ENCODE measurements around the gene CCDC192.

- TF ChIP-seq MAFK (IDR thresholded peaks at IDR 0.05; ENCODE audit: low read depth, low read length) (no peak), CTCF (conservative IDR thresholded peaks at IDR 0.05; ENCODE audit: low read depth, low read length) (no peak)
Measured at GRCh38 chr5:127961006-127961762, 258.0 kb downstream of the CCDC192 start.

Data from IMR-90 (cell line).